NOMO-1 treated with dmso at 0.1 percent for 144 hours (cell line): ENCODE results near the gene NAV2.

Experiments
- DNase-seq: peaks from one replicate; lab custom pipeline; 2025; ENCODE audit not compliant: unreplicated experiment; lab: John Stamatoyannopoulos, UW

Gene NAV2

GRCh38 chr11:20049231-20049630, 336.6 kb downstream of the NAV2 start:
- no peak for DNase-seq

- DNase-seq, result no peak
Observed at GRCh38 chr11:20050048-20050447, 337.4 kb downstream of the NAV2 start.

- DNase-seq, result no peak
Observed at GRCh38 chr11:20050551-20051333, 338.1 kb downstream of the NAV2 start.

GRCh38 chr11:20051469-20052399, 339.1 kb downstream of the NAV2 start:
- DNase-seq, result no peak

GRCh38 chr11:20053572-20053971, 340.9 kb downstream of the NAV2 start:
- no peak for DNase-seq

GRCh38 chr11:20054584-20054983, 341.9 kb downstream of the NAV2 start:
- no peak for DNase-seq

GRCh38 chr11:20055312-20055711, 342.7 kb downstream of the NAV2 start:
- DNase-seq, result no peak

GRCh38 chr11:20056109-20056949, 343.7 kb downstream of the NAV2 start:
- DNase-seq, result no peak

GRCh38 chr11:20056950-20057943, 344.6 kb downstream of the NAV2 start:
- DNase-seq, result no peak

- DNase-seq, result no peak
Observed at GRCh38 chr11:20058749-20059458, 346.3 kb downstream of the NAV2 start.

- no peak for DNase-seq
Observed at GRCh38 chr11:20059587-20060021, 347.0 kb downstream of the NAV2 start.

- DNase-seq, result no peak
Observed at GRCh38 chr11:20060181-20060580, 347.5 kb downstream of the NAV2 start.

- DNase-seq, result no peak
Observed at GRCh38 chr11:20060647-20061205, 348.1 kb downstream of the NAV2 start.

GRCh38 chr11:20061776-20062175, 349.1 kb downstream of the NAV2 start:
- DNase-seq, result no peak

GRCh38 chr11:20064961-20065405, 352.3 kb downstream of the NAV2 start:
- no peak for DNase-seq

GRCh38 chr11:20065406-20065805, 352.8 kb downstream of the NAV2 start:
- no peak for DNase-seq

- DNase-seq, result no peak
Observed at GRCh38 chr11:20066013-20066782, 353.6 kb downstream of the NAV2 start.

GRCh38 chr11:20066783-20067156, 354.1 kb downstream of the NAV2 start:
- no peak for DNase-seq
